ENCODE data around the gene NFYB.

The NFYB gene

GRCh38 chr12:104172570-104172947 is 34.5 kb upstream of the NFYB start:
- no peaks in the 10 kb centered on the region for H3K36me3 ChIP-seq
- H3K4me3 ChIP-seq (ENCODE audit: low read depth, low read length) = no peak overlapping the region
- peak; percentile 60 for DNase-seq
- H3K27ac ChIP-seq = no peak overlapping the region
- H3K27me3 ChIP-seq (ENCODE audit: insufficient read depth, low read depth, severe bottlenecking) = no peaks in the 10 kb centered on the region
- no peaks in the 10 kb centered on the region for H3K9me3 ChIP-seq (ENCODE audit: severe bottlenecking)
- TF ChIP-seq, protein P1, sequence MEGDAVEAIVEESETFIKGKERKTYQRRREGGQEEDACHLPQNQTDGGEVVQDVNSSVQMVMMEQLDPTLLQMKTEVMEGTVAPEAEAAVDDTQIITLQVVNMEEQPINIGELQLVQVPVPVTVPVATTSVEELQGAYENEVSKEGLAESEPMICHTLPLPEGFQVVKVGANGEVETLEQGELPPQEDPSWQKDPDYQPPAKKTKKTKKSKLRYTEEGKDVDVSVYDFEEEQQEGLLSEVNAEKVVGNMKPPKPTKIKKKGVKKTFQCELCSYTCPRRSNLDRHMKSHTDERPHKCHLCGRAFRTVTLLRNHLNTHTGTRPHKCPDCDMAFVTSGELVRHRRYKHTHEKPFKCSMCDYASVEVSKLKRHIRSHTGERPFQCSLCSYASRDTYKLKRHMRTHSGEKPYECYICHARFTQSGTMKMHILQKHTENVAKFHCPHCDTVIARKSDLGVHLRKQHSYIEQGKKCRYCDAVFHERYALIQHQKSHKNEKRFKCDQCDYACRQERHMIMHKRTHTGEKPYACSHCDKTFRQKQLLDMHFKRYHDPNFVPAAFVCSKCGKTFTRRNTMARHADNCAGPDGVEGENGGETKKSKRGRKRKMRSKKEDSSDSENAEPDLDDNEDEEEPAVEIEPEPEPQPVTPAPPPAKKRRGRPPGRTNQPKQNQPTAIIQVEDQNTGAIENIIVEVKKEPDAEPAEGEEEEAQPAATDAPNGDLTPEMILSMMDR (IDR thresholded peaks at IDR 0.05; ENCODE audit: low read depth, low read length) = no peak

- H3K9me3 ChIP-seq (ENCODE audit: severe bottlenecking) = no peaks in the 10 kb centered on the region
- TF ChIP-seq, protein P1 (IDR thresholded peaks at IDR 0.05; ENCODE audit: low read depth, low read length) = no peak
- H3K27ac ChIP-seq = no peak overlapping the region
- H3K4me3 ChIP-seq (ENCODE audit: low read depth, low read length) = no peak overlapping the region
- no peaks in the 10 kb centered on the region for H3K36me3 ChIP-seq
- no peak for DNase-seq
- H3K27me3 ChIP-seq (ENCODE audit: insufficient read depth, low read depth, severe bottlenecking) = no peaks in the 10 kb centered on the region
Observed at GRCh38 chr12:104171785-104172569, 34.0 kb upstream of the NFYB start.

GRCh38 chr12:104168596-104168995 is 30.6 kb upstream of the NFYB start:
- Histone ChIP-seq H3K4me3 (ENCODE audit: low read depth, low read length) (no peak overlapping the region), H3K9me3 (ENCODE audit: severe bottlenecking) (no peaks in the 10 kb centered on the region), H3K27me3 (ENCODE audit: insufficient read depth, low read depth, severe bottlenecking) (no peaks in the 10 kb centered on the region), H3K27ac (no peak overlapping the region), H3K36me3 (no peaks in the 10 kb centered on the region)
- TF ChIP-seq, protein P1 (IDR thresholded peaks at IDR 0.05; ENCODE audit: low read depth, low read length) = no peak
- no peak for DNase-seq

DNA sequence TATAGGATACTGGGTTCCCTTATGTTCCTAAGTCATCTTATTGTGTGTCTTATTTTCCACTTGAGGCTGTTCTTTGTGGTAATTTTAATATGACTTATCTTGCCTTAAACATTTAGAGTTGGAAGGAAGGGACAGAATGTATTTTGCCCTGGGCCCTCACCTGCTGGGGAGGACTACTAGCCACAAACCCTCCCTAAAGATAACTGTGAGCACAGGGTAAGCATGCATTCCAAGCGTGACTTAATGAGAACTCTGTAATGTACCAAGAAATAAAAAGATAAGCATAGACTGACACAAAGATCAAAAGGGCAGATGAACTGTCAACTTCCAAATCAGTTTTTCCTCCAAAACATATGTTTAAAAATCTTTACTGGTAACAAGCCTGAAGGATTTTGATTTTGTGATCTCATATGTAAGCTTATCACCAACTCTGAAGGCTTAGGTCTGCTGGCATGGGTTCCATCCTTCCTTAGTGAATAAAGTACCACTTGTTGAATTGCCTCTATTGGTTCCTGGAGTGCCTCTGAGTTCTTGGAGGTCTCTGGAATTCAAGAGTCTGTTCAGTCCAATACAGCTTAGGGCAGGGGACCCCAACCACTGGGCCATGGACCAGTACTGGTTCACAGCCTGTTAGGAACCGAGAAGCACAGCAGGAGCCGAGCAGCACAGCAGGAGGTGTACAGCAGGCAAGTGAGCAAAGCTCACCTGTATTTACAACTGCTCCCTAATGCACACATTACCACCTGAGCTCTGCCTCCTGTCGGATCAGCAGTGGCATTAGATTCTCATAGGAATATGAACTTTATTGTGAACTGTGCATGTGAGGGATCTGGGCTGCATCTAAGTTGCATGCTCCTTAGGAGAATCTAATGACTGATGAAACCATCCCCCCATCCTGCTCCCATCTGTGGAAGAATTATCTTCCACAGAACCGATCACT is 29.8 kb upstream of the NFYB start:
- no peak for DNase-seq
- no peaks in the 10 kb centered on the region for H3K27me3 ChIP-seq (ENCODE audit: insufficient read depth, low read depth, severe bottlenecking)
- no peak overlapping the region for H3K27ac ChIP-seq
- H3K36me3 ChIP-seq = no peaks in the 10 kb centered on the region
- H3K4me3 ChIP-seq (ENCODE audit: low read depth, low read length) = no peak overlapping the region
- TF ChIP-seq, protein P1 (IDR thresholded peaks at IDR 0.05; ENCODE audit: low read depth, low read length) = no peak
- H3K9me3 ChIP-seq (ENCODE audit: severe bottlenecking) = no peaks in the 10 kb centered on the region

DNA sequence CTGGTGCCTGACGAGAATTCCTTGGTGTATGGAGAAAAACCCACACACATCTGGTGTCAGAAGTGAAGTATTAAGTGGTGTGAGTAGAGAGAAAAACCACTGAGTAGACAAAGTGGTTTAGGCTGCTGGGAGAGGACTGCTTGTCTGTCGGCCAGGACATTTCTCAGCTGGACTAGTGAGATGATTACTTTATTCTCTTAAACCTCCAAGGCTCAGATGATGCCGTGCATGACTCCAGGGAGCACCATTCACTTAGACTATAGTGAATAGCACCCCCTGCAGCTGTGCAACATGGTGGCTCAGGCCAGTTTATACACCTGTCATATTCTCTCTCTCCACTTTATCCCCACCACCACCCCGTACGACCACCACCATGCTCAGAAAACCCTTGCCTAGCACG is 28.5 kb upstream of the NFYB start:
- Histone ChIP-seq H3K36me3 (no peaks in the 10 kb centered on the region), H3K4me3 (ENCODE audit: low read depth, low read length) (no peak overlapping the region), H3K27me3 (ENCODE audit: insufficient read depth, low read depth, severe bottlenecking) (no peaks in the 10 kb centered on the region), H3K27ac (no peak overlapping the region), H3K9me3 (ENCODE audit: severe bottlenecking) (no peaks in the 10 kb centered on the region)
- DNase-seq = no peak
- TF ChIP-seq, protein P1 (IDR thresholded peaks at IDR 0.05; ENCODE audit: low read depth, low read length) = no peak

All from WERI-Rb-1 (cell line).